PC-9 (cell line): ENCODE results near the gene CRAT. TPM values are rescaled to one million over a fixed set of nuclear protein-coding genes. Genes with fewer than 3 reads are reported as not detected.
"Not testable (repeated sequence)": the region's sequence is repeated elsewhere in the genome, so short reads cannot be mapped to it uniquely, and the experiment has no call there.

Source experiments
- BruUV-seq: library from RNA; stranded (reverse); fragments of 400-500 nt; replicated peaks from 2 replicates; lab custom pipeline; 2021; lab: Mats Ljungman, UMichigan
- CTCF ChIA-PET: fragments of 300-600 bp; sonication (Branson Sonifier 250); formaldehyde crosslinking; loops from one replicate; lab custom pipeline; 2022; ENCODE audit warnings: antibody characterized with exemption; lab: Charles Lee
- POLR2A ChIA-PET: fragments of 300-600 bp; sonication (Branson Sonifier 250); formaldehyde crosslinking; loops from one replicate; lab custom pipeline; 2022; ENCODE audit warnings: antibody characterized with exemption; ENCODE audit not compliant: unreplicated experiment; lab: Charles Lee
- DNase-seq, 2 experiments: peaks; one replicate each; pipeline versions ENCODE4 v3.0.0 to v3.0.0-alpha.2; 2015 to 2022; ENCODE audit warnings: mixed read lengths in 1 of 2
- H2AFZ ChIP-seq: fragments of 200-600 bp; sonication (generic); 2 replicates; pipeline ENCODE4 v1.8.1; 2017; ENCODE audit warnings: antibody characterized with exemption
- H3F3A ChIP-seq: fragments of 200-600 bp; sonication (generic); 2 replicates; pipeline ENCODE4 v1.8.1; 2017; ENCODE audit warnings: antibody characterized with exemption, mild to moderate bottlenecking, low read depth; ENCODE audit not compliant: insufficient read depth
- H3K27ac ChIP-seq: fragments of 200-600 bp; sonication (generic); 2 replicates; pipeline ENCODE4 v1.6.1; 2016; ENCODE audit warnings: mixed run types
- H3K27me3 ChIP-seq: fragments of 200-600 bp; sonication (generic); 2 replicates; pipeline ENCODE4 v1.6.1; 2016; ENCODE audit warnings: low read depth, mixed run types; ENCODE audit not compliant: insufficient read depth
- H3K36me3 ChIP-seq: fragments of 200-600 bp; sonication (generic); 2 replicates; pipeline ENCODE4 v1.6.1; 2016; ENCODE audit warnings: low read depth, mixed run types
- H3K4me1 ChIP-seq: fragments of 200-600 bp; sonication (generic); replicated peaks from 2 replicates; pipeline ENCODE4 v1.6.1; 2016; ENCODE audit warnings: mixed run types; ENCODE audit not compliant: insufficient read depth
- H3K4me2 ChIP-seq: fragments of 200-600 bp; sonication (generic); 2 replicates; pipeline ENCODE4 v1.6.1; 2017; ENCODE audit warnings: mixed run types
- H3K4me3 ChIP-seq: fragments of 200-600 bp; sonication (generic); 2 replicates; pipeline ENCODE4 v1.6.1; 2016; ENCODE audit warnings: mixed run types
- H3K79me2 ChIP-seq: fragments of 200-600 bp; sonication (generic); 2 replicates; pipeline ENCODE4 v1.6.1; 2017; ENCODE audit warnings: low read depth, mixed run types
- H3K9me2 ChIP-seq: fragments of 200-600 bp; sonication (generic); 2 replicates; pipeline ENCODE4 v1.8.1; 2017; ENCODE audit warnings: mild to moderate bottlenecking; ENCODE audit not compliant: insufficient read depth
- H3K9me3 ChIP-seq: fragments of 200-600 bp; sonication (generic); 2 replicates; pipeline ENCODE4 v1.8.1; 2016; ENCODE audit warnings: low read depth; ENCODE audit not compliant: insufficient read depth
- H4K20me1 ChIP-seq: fragments of 200-600 bp; sonication (generic); 2 replicates; pipeline ENCODE4 v1.8.1; 2017; ENCODE audit not compliant: insufficient read depth
- EZH2 ChIP-seq: fragments of 200-600 bp; sonication (generic); IDR thresholded peaks from 2 replicates; pipeline ENCODE4 v1.8.0; 2017; ENCODE audit warnings: antibody characterized with exemption, low read depth
- intact Hi-C: fragments of 100-400 bp; cut with micrococcal nuclease; formaldehyde crosslinking; loops from one replicate; pipeline ENCODE4 v1.10.0; 2022; ENCODE audit not compliant: unreplicated experiment
- total RNA-seq: library from RNA; stranded (reverse); gene quantifications from 2 replicates; pipeline ENCODE4 v1.2.3, GENCODE V29; 2021
- TF ChIP-seq, protein P1 (sequence below): fragments of 200-600 bp; sonication (generic); conservative IDR thresholded peaks from 2 replicates; pipeline ENCODE4 v1.6.1; 2017; ENCODE audit warnings: mixed run types, antibody characterized with exemption, mild to moderate bottlenecking, moderate library complexity

The CRAT gene
- total RNA-seq, 1 experiment from 2014 or later: 40.3 TPM

DNA sequence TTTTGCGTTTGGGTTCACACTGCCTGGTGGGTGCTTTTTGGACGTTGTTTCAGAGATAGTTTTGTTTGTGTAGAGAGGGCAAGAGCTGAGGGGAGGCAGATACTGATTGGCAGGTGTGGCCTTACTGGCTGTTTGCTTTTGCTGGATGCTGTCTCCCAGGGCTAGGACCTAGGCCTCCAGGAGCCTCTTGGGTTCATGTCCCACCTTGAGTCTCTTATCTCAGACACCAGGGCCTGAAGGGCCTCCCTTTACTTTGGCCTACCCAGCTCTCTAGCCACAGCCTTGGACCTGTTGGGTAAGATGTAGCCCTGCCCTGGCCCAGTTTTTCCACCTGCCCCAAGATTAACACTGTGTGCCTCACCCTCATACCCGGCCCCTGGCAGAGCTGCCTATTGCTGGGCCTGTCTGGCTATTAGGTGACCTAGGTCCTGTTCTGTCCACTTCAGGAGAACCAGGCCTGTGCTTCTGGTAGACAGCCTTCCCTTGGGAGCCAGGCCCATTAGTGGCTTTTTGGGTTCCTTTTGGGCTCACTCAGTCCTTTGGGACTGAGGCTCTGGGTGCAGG lies 14.0 kb upstream of the CRAT start:
- Histone ChIP-seq H3K27me3 (no peaks in the 10 kb centered on the region), H3K36me3 (no peaks in the 10 kb centered on the region; the same call in 1 of the 2 replicates), H3F3A (peaks cover 13% of the 10 kb centered on the region), H3K4me3 (no peak overlapping the region), H3K9me2 (no peaks in the 10 kb centered on the region), H2AFZ (no peak overlapping the region), H4K20me1 (no peaks in the 10 kb centered on the region), H3K9me3 (no peaks in the 10 kb centered on the region), H3K79me2 (no peaks in the 10 kb centered on the region), H3K4me2 (no peak overlapping the region), H3K27ac (peak overlapping the region; percentile 72), H3K4me1 (peaks cover 17% of the 10 kb centered on the region)
- BruUV-seq: no TSS peak
- ChIA-PET POLR2A (interaction anchor here (0.6 kb wide), 2 partner anchors 14 to 17 kb away, joined by 3 to 5 read pairs; no protein-coding TSS in a partner anchor), CTCF (no interaction called here)
- TF ChIP-seq, protein P1, sequence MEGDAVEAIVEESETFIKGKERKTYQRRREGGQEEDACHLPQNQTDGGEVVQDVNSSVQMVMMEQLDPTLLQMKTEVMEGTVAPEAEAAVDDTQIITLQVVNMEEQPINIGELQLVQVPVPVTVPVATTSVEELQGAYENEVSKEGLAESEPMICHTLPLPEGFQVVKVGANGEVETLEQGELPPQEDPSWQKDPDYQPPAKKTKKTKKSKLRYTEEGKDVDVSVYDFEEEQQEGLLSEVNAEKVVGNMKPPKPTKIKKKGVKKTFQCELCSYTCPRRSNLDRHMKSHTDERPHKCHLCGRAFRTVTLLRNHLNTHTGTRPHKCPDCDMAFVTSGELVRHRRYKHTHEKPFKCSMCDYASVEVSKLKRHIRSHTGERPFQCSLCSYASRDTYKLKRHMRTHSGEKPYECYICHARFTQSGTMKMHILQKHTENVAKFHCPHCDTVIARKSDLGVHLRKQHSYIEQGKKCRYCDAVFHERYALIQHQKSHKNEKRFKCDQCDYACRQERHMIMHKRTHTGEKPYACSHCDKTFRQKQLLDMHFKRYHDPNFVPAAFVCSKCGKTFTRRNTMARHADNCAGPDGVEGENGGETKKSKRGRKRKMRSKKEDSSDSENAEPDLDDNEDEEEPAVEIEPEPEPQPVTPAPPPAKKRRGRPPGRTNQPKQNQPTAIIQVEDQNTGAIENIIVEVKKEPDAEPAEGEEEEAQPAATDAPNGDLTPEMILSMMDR: no peak
- TF ChIP-seq EZH2: no peak
- intact Hi-C loops: no loop called here
- no peak for DNase-seq

DNA sequence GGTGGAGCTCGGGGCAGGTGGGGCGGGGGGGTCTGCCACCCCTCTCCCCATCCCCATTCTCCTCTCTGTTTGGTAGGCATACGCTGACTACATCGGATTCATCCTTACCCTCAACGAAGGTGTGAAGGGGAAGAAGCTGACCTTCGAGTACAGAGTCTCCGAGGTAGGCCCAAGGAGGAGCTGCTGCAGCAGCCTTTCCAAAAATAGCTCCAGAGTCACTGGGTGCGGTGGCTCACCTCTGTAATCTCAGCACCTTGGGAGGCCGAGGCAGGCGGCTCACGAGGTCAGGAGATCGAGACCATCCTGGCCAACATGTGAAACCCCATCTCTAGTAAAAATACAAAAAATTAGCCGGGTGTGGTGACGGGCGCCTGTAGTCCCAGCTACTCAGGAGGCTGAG lies 12.4 kb upstream of the CRAT start:
- H3K27ac ChIP-seq, DNase-seq, H3K79me2 ChIP-seq, H4K20me1 ChIP-seq, H3K9me3 ChIP-seq, intact Hi-C loops, H3K9me2 ChIP-seq, POLR2A ChIA-PET, BruUV-seq, H3K4me3 ChIP-seq, H3K27me3 ChIP-seq, H3K36me3 ChIP-seq, H2AFZ ChIP-seq, H3K4me2 ChIP-seq: not testable (repeated sequence)
- Histone ChIP-seq H3K4me1 (peaks cover 17% of the 10 kb centered on the region), H3F3A (peaks cover 13% of the 10 kb centered on the region)
- CTCF ChIA-PET: interaction anchor here (0.6 kb wide), 2 partner anchors 372 to 517 kb away, joined by 4 to 6 read pairs; no protein-coding TSS in a partner anchor

DNA sequence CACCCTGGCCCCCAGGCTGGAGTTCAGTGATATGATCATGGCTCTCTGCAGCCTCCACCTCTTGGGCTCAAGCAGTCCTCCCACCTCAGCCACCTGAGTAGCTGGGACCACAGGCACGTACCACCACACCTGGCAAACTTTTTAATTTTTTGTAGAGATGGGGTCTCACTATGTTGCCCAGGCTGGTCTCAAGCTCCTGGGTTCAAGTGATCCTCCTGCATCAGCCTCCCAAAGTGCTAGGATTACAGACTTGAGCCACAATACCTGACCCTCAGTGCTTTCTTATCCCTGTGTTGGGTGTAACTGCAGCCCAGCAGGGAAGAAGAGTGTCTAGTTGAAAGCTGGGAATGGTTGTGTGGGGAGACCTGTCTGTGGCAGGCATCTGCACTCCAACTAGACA lies 11.5 kb upstream of the CRAT start:
- Histone ChIP-seq H3K4me3 (no peak overlapping the region), H3K27me3 (no peaks in the 10 kb centered on the region), H3K27ac (no peak overlapping the region), H3K9me2 (no peaks in the 10 kb centered on the region), H3K4me1 (peaks cover 17% of the 10 kb centered on the region), H3K36me3 (no peaks in the 10 kb centered on the region), H3F3A (peaks cover 13% of the 10 kb centered on the region), H3K9me3 (no peaks in the 10 kb centered on the region), H3K4me2 (no peak overlapping the region), H2AFZ (no peak overlapping the region), H3K79me2 (peaks cover 12% of the 10 kb centered on the region), H4K20me1 (no peaks in the 10 kb centered on the region)
- POLR2A ChIA-PET: no interaction called here
- no peak for DNase-seq
- BruUV-seq: no TSS peak
- CTCF ChIA-PET: interaction anchor here (0.6 kb wide), 2 partner anchors 373 to 518 kb away, joined by 4 to 6 read pairs; no protein-coding TSS in a partner anchor
- TF ChIP-seq, protein P1: no peak
- TF ChIP-seq EZH2: no peak
- intact Hi-C loops: no loop called here
